Stimulated activated CD8-positive, alpha-beta memory T cell treated with anti-CD3 and anti-CD28 coated beads, Interleukin-4, amount 100 ng/mL, for 1 hour (primary cell): ENCODE measurements around the gene OR11G2.
"Not testable (repeated sequence)": the region's sequence is repeated elsewhere in the genome, so short reads cannot be mapped to it uniquely, and the experiment has no call there.

Source experiments
- DNase-seq, 2 donors: peaks; one replicate each; pipeline ENCODE4 v3.0.0-alpha.2; 2020; ENCODE audit warnings: low read depth in 2 of 2, low spot score in 1 of 2

The OR11G2 gene

DNA sequence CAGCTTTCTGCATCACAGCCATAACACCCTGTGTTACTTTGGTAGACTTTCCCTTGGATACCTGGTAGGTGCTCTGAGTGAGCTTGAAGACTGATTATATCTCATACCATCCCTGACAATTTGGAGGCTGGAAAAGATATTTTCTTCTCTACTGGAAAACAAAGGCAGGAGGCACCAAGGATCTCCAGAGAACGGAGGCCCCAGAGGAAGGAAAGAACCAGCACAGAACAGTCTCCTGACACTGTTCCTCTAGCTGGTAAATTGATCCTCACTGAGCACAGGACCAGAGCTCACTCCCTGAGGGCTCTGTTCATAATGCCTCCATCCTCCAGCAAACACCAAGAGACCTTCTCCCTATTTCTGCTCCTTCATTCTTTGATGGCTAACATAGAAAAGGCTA lies at the start of gene OR11G2:
Gene OR11G2 (plus strand): TSS at position 301 of the 400 bp plus-strand sequence. CDS start 6,542 bp downstream, outside the sequence.
- DNase-seq: no peak

DNA sequence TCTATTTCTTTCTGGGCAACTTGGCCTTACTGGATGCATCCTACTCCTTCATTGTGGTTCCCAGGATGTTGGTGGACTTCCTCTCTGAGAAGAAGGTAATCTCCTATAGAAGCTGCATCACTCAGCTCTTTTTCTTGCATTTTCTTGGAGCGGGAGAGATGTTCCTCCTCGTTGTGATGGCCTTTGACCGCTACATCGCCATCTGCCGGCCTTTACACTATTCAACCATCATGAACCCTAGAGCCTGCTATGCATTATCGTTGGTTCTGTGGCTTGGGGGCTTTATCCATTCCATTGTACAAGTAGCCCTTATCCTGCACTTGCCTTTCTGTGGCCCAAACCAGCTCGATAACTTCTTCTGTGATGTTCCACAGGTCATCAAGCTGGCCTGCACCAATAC lies 46.8 kb upstream of the OR11G2 start:
- DNase-seq: no peak

- no peak for DNase-seq
Measured at GRCh38 chr14:20144820-20145219, 45.9 kb upstream of the OR11G2 start.

GRCh38 chr14:20164462-20164861 lies 26.2 kb upstream of the OR11G2 start:
- DNase-seq: no peak

DNA sequence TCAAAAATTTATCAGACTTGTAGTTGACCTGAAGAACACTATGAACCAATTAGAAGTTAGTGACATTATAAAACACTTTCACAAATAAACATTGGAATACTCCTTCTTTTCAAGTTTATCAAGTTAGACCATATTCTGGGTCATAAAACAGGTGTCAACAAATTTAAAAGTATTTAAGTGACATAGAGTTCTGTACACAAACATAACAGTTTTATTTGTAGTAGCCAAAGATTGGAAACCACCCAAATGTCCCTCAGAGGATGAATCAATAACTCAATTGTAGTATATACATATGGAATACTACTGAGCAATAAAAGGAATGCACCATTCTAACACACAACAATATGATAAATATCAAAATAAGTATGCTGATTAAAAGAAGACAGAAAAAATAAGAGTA lies 23.6 kb upstream of the OR11G2 start:
- DNase-seq: no peak

DNA sequence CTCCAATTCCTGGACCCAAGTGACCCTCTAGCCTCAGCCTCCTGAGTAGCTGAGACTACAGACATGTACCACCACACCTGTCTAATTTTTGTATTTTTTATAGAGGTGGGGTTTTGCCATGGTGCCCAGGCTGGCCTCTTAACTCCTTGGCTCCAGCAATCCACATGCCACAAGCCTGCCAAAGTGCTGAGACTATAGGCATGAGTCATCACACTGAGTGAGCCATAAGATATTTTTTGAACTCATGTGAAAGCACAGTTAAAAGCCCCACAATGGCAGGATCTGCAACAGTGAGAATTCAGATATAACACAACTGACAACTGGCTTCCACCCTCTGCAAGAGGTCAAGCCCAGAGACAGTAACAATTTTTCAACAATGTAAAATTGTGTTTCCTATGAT lies 20.8 kb upstream of the OR11G2 start:
- not testable (repeated sequence) for DNase-seq

DNA sequence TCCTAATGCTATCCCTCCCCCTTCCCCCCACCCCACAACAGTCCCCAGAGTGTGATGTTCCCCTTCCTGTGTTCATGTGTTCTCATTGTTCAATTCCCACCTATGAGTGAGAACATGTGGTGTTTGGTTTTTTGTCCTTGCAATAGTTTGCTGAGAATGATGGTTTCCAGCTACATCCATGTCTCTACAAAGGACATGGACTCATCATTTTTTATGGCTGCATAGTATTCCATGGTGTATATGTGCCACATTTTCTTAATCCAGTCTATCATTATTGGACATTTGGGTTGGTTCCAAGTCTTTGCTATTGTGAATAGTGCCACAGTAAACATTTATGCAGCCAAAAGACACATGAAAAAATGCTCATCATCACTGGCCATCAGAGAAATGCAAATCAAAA lies 16.5 kb upstream of the OR11G2 start:
- DNase-seq: not testable (repeated sequence)

- no peak for DNase-seq
Measured at GRCh38 chr14:20176330-20176729, 14.4 kb upstream of the OR11G2 start.

- DNase-seq: no peak
Measured at GRCh38 chr14:20177433-20177974, 13.2 kb upstream of the OR11G2 start.

DNA sequence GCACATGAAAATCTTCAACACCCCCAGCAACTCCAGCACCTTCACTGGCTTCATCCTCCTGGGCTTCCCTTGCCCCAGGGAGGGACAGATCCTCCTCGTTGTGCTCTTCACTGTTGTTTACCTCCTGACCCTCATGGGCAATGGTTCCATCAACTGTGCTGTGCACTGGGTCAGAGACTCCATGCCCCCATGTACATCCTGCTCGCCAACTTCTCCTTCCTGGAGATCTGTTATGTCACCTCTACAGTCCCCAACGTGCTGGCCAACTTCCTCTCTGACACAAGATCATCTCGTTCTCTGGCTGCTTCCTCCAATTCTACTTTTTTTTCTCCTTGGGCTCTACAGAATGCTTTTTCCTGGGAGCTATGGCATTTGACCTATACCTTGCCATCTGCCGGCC lies 11.5 kb upstream of the OR11G2 start:
- no peak for DNase-seq

- no peak for DNase-seq
Measured at GRCh38 chr14:20179880-20180279, 10.8 kb upstream of the OR11G2 start.

GRCh38 chr14:20180486-20180885 lies 10.2 kb upstream of the OR11G2 start:
- DNase-seq: no peak

GRCh38 chr14:20184181-20184580 lies 6.5 kb upstream of the OR11G2 start:
- no peak for DNase-seq

DNA sequence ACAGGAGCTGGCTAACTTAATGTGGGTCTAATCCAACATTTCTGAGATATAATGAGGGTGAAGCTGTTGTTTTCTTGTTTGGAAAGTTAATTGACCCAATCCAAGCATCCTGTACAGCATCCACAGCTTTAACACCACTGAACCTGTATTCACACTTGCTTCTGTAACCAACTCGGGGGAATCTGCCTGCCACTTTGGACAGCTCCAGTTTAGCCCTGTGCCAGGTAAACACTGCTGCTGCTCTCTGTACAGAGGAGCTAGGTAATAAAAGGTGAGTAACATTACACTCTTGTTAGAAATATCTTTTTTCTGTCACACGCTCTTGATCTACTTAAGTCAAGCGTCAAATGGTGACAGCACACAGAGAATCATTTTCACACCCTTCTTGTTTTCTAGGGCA lies 700 bp downstream of the OR11G2 start:
- DNase-seq: no peak

DNA sequence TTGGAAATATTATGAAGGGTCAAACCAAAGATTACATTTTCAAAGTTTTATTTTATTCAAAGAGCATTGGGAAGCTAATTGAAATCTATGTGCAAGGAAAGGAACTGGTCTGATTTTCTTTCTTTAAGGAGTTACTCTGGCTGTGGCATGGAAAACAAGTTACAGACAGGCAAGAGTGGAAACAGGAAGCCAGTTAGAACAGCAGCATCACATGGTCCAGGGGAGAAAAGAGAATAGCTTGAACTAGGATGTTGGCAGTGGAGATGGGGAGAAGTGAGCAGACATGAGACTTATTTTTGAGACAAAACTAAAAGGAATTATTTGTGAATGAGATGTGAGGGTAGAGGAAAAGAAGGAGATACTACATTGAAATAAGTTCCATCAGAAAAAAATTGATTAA lies 3.4 kb downstream of the OR11G2 start:
- DNase-seq: no peak

- not testable (repeated sequence) for DNase-seq
Measured at GRCh38 chr14:20195170-20195569, 4.5 kb downstream of the OR11G2 start.

GRCh38 chr14:20195911-20196310 lies 5.2 kb downstream of the OR11G2 start:
- no peak for DNase-seq

DNA sequence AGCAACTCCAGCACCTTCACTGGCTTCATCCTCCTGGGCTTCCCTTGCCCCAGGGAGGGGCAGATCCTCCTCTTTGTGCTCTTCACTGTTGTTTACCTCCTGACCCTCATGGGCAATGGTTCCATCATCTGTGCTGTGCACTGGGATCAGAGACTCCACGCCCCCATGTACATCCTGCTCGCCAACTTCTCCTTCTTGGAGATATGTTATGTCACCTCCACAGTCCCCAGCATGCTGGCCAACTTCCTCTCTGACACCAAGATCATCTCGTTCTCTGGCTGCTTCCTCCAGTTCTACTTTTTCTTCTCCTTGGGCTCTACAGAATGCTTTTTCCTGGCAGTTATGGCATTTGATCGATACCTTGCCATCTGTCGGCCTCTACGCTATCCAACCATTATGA lies 6.8 kb downstream of the OR11G2 start:
- DNase-seq: no peak

- DNase-seq: no peak
Measured at GRCh38 chr14:20198991-20199390, 8.3 kb downstream of the OR11G2 start.

- no peak for DNase-seq
Measured at GRCh38 chr14:20204721-20205120, 14.0 kb downstream of the OR11G2 start.

GRCh38 chr14:20209595-20209994 lies 18.9 kb downstream of the OR11G2 start:
- DNase-seq: no peak

- DNase-seq: not testable (repeated sequence)
Measured at GRCh38 chr14:20212406-20212805, 21.7 kb downstream of the OR11G2 start.

DNA sequence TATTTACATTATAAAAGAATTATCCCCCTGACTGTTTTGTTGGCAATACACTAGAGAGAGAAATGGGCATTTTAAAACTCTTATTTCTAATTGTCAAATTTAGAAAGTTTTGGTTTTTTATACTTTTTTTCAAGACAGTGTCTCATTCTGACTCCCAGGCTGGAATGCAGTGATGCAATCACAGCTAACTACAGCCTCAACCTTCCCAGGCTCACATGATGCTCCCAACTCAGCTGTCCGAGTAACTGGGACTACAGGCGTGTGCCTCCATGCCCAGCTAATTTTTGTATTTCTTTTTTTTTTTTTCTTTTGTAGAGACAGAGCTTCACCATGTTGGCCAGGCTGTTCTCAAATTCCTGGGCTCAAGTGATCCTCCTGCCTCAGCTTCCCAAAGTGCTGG lies 24.5 kb downstream of the OR11G2 start:
- no peak for DNase-seq

- no peak for DNase-seq
Measured at GRCh38 chr14:20219033-20219432, 28.3 kb downstream of the OR11G2 start.
